Activated CD4-positive, alpha-beta memory T cell treated with anti-CD3 and anti-CD28 coated beads, Interleukin-2, amount 10 ng/mL, durations not matched to agents 7 days and 5 days (primary cell): Measurements from ENCODE around the gene ZC3H15. TPM values are rescaled to one million over a fixed set of nuclear protein-coding genes. Genes with fewer than 3 reads are reported as not detected.

Experiments
- CTCF ChIA-PET: fragments of 350-600 bp; sonication (Branson Sonifier 250); formaldehyde crosslinking; loops from one replicate; lab custom pipeline; 2021; ENCODE audit warnings: antibody characterized with exemption, inconsistent platforms; lab: Charles Lee
- POLR2A ChIA-PET: fragments of 350-600 bp; sonication (Branson Sonifier 250); formaldehyde crosslinking; loops from one replicate; lab custom pipeline; 2021; ENCODE audit warnings: antibody characterized with exemption; lab: Charles Lee
- DNase-seq: peaks from one replicate; pipeline ENCODE4 v3.0.0-alpha.2; 2020
- H3K27ac Mint-ChIP-seq: one replicate; pipeline ENCODE4 v1.8.0; 2021; ENCODE audit warnings: mild to moderate bottlenecking, mixed read lengths
- H3K27me3 Mint-ChIP-seq: one replicate; pipeline ENCODE4 v1.8.0; 2021; ENCODE audit warnings: mixed read lengths
- H3K36me3 Mint-ChIP-seq: one replicate; pipeline ENCODE4 v1.8.0; 2021; ENCODE audit warnings: low read depth, mixed read lengths
- H3K4me1 Mint-ChIP-seq: one replicate; pipeline ENCODE4 v1.8.0; 2021; ENCODE audit warnings: mixed read lengths
- H3K4me3 Mint-ChIP-seq: one replicate; pipeline ENCODE4 v1.8.0; 2021; ENCODE audit warnings: mild to moderate bottlenecking, mixed read lengths
- H3K9me3 Mint-ChIP-seq: one replicate; pipeline ENCODE4 v1.8.0; 2021; ENCODE audit warnings: mixed read lengths
- total RNA-seq, 2 experiments: library from RNA; stranded (reverse); gene quantifications; one replicate each; pipeline ENCODE4 v1.2.3, GENCODE V29; 2021

ZC3H15 gene
- total RNA-seq, 2 experiments from 2014 or later: 63.3 to 67.5 TPM

GRCh38 chr2:186532891-186533290, 46.8 kb downstream of the ZC3H15 start:
- ChIA-PET POLR2A (no interaction called here), CTCF (no interaction called here)
- no peak for DNase-seq
- H3K27ac Mint-ChIP-seq: no peak overlapping the region
- H3K27me3 Mint-ChIP-seq: no peaks in the 10 kb centered on the region
- H3K4me3 Mint-ChIP-seq: no peak overlapping the region
- no peaks in the 10 kb centered on the region for H3K4me1 Mint-ChIP-seq
- no peaks in the 10 kb centered on the region for H3K36me3 Mint-ChIP-seq
- no peaks in the 10 kb centered on the region for H3K9me3 Mint-ChIP-seq

DNA sequence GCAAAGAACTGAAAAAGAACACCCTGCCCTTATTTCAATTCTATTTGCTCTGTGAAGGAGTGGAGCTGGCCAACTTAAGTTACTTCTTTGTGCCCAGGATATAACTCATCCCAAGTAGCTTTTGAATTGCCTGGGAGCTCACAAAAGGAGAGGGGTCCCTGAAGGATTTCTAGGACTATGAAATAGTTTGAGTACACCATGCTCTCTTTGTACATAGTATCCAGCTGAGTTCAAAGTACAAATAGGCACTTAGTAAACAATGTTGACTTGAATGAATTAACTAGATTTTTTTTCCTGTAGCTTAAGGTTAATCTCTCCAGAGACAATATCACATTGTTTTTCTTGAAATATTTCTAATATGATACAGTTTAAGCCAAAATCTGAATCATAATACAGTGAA, 47.7 kb downstream of the ZC3H15 start:
- POLR2A ChIA-PET: no interaction called here
- Mint-ChIP-seq H3K9me3 (no peaks in the 10 kb centered on the region), H3K4me1 (no peaks in the 10 kb centered on the region), H3K4me3 (no peak overlapping the region), H3K27me3 (no peaks in the 10 kb centered on the region), H3K36me3 (no peaks in the 10 kb centered on the region), H3K27ac (no peak overlapping the region)
- DNase-seq: no peak
- CTCF ChIA-PET: no interaction called here

DNA sequence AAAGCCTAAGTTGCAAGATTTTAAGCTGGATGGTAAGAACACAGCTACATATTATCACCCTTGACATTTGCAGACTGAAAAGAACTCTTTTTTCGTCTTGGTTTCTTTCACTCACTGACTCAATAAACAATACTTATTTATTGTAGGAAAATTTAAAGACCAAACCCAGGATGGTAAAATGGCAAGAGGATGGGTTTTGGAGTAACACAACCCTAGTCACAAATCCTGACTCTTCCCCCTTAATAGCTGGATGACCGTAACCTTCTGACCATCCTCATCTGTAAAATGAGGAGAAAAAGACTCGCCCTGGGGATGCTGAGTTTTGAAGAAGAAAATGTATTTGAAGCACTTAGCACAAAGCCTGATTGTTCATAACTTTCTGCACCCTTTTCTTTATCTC, 48.3 kb downstream of the ZC3H15 start:
- DNase-seq: no peak
- no peak overlapping the region for H3K27ac Mint-ChIP-seq
- no peaks in the 10 kb centered on the region for H3K9me3 Mint-ChIP-seq
- H3K36me3 Mint-ChIP-seq: no peaks in the 10 kb centered on the region
- no peaks in the 10 kb centered on the region for H3K4me1 Mint-ChIP-seq
- ChIA-PET CTCF (no interaction called here), POLR2A (no interaction called here)
- no peaks in the 10 kb centered on the region for H3K27me3 Mint-ChIP-seq
- no peak overlapping the region for H3K4me3 Mint-ChIP-seq

DNA sequence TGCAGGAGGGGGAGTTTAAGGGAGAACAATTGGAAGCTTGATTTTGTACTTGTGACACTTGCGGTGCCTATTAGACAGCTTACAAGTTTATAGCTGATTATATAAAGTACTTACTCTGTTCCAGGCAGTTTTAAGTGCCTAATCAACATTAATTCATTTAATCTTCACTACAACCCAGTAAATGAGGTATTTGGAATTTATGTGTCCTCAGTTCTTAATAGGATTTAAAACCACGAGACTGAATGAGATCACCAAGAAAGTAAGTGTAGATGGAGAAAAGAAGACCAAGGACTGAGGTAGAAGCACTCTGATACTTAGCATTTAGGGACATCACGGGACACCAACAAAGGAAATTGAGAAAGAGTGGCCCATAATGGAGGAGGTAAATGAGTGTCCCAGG, 49.8 kb downstream of the ZC3H15 start:
- CTCF ChIA-PET: no interaction called here
- POLR2A ChIA-PET: no interaction called here
- no peak overlapping the region for H3K4me3 Mint-ChIP-seq

GRCh38 chr2:186537019-186537418, 51.0 kb downstream of the ZC3H15 start:
- no peaks in the 10 kb centered on the region for H3K9me3 Mint-ChIP-seq
- H3K36me3 Mint-ChIP-seq: no peaks in the 10 kb centered on the region
- DNase-seq: no peak
- ChIA-PET POLR2A (no interaction called here), CTCF (interaction anchor here (0.9 kb wide), 1 partner anchor 9 kb away, joined by 3 read pairs; no protein-coding TSS in a partner anchor)
- peaks cover 6% of the 10 kb centered on the region for H3K27me3 Mint-ChIP-seq
- no peak overlapping the region for H3K27ac Mint-ChIP-seq
- no peak overlapping the region for H3K4me3 Mint-ChIP-seq
- no peaks in the 10 kb centered on the region for H3K4me1 Mint-ChIP-seq

More for the DNA sequence above, 49.8 kb downstream of the ZC3H15 start:
- H3K27me3 Mint-ChIP-seq: peaks cover 2% of the 10 kb centered on the region
- H3K4me1 Mint-ChIP-seq: no peaks in the 10 kb centered on the region
- no peak for DNase-seq
- H3K36me3 Mint-ChIP-seq: no peaks in the 10 kb centered on the region
- no peaks in the 10 kb centered on the region for H3K9me3 Mint-ChIP-seq
- H3K27ac Mint-ChIP-seq: no peak overlapping the region

DNA sequence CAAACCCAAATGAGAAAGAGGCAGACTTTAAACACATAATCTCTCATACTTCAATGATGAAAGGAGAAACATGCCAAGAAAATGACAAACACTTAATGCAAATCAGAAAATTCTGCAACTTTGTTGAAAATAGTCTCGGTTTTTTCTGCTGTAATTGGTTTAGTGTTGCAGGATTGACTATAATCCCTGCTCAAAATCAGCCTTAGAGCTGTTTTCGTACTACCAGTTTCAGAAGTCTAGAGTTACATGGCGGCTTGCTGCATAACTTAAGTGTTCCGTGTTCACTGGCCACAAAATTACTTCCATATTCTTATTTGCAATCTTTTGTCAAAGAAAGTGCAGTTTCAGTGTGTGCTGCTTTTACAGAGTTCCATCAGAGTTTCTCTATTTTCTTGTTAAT, 54.9 kb downstream of the ZC3H15 start:
- Mint-ChIP-seq H3K9me3 (no peaks in the 10 kb centered on the region), H3K27me3 (peaks cover 13% of the 10 kb centered on the region), H3K27ac (no peak overlapping the region), H3K36me3 (no peaks in the 10 kb centered on the region), H3K4me3 (no peak overlapping the region), H3K4me1 (no peaks in the 10 kb centered on the region)
- ChIA-PET POLR2A (no interaction called here), CTCF (no interaction called here)
- DNase-seq: no peak

DNA sequence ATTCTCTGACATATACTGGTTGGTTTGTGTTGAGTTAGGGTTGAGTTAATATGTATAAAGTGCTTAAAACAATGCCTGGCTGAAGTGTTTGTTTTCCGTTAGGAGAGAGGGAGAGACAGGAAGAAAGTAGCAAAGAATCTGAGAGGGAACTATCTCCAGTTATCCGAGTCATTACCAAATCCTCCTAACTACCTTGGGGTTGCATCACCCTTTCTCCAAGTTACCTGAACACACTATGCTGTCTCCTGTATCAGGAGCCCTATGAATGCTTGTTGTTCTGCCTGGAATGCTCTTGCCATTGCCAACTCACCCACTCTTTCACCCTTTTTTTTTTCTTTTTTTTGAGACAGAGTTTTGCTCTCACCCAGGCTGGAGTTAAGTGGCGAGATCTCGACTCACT, 55.9 kb downstream of the ZC3H15 start:
- H3K9me3 Mint-ChIP-seq: no peaks in the 10 kb centered on the region
- CTCF ChIA-PET: no interaction called here
- no peaks in the 10 kb centered on the region for H3K36me3 Mint-ChIP-seq
- H3K27ac Mint-ChIP-seq: no peak overlapping the region
- no peak for DNase-seq
- POLR2A ChIA-PET: no interaction called here
- H3K4me1 Mint-ChIP-seq: no peaks in the 10 kb centered on the region
- no peak overlapping the region for H3K4me3 Mint-ChIP-seq
- H3K27me3 Mint-ChIP-seq: peaks cover 13% of the 10 kb centered on the region

GRCh38 chr2:186543561-186544131, 57.6 kb downstream of the ZC3H15 start:
- no peaks in the 10 kb centered on the region for H3K4me1 Mint-ChIP-seq
- H3K36me3 Mint-ChIP-seq: no peaks in the 10 kb centered on the region
- H3K27me3 Mint-ChIP-seq: peaks cover 13% of the 10 kb centered on the region
- no peak overlapping the region for H3K27ac Mint-ChIP-seq
- POLR2A ChIA-PET: no interaction called here
- CTCF ChIA-PET: no interaction called here
- H3K4me3 Mint-ChIP-seq: no peak overlapping the region
- H3K9me3 Mint-ChIP-seq: no peaks in the 10 kb centered on the region
- DNase-seq: no peak

- Mint-ChIP-seq H3K4me1 (no peaks in the 10 kb centered on the region), H3K27me3 (peaks cover 13% of the 10 kb centered on the region), H3K4me3 (no peak overlapping the region), H3K9me3 (no peaks in the 10 kb centered on the region), H3K27ac (no peak overlapping the region), H3K36me3 (no peaks in the 10 kb centered on the region)
- CTCF ChIA-PET: no interaction called here
- POLR2A ChIA-PET: no interaction called here
- DNase-seq: no peak
Measured at GRCh38 chr2:186544255-186544675, 58.2 kb downstream of the ZC3H15 start.

DNA sequence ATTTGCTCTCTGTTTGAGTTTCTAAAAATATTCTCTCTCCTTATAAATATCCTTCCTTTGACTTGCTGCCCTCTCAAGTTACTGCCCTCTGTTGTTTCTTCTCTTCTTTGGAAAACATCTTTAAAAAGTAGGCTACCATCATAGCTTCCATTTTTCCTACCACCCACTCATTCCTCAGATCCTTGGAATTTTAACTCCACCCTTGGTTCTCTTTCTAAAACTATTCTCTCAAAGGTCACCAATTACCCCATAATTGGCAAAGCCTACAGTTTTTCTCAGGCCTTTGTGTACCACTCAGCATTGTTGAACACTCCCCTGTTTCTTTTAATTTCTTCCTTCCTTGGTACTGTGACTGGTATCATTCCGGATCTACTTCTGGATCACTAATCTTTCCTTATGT, 60.8 kb downstream of the ZC3H15 start:
- ChIA-PET POLR2A (no interaction called here), CTCF (interaction anchor here (1.1 kb wide), 1 partner anchor 10 kb away, joined by 3 read pairs; no protein-coding TSS in a partner anchor)
- H3K4me3 Mint-ChIP-seq: no peak overlapping the region
- no peaks in the 10 kb centered on the region for H3K9me3 Mint-ChIP-seq
- peaks cover 9% of the 10 kb centered on the region for H3K27me3 Mint-ChIP-seq
- no peak for DNase-seq
- no peaks in the 10 kb centered on the region for H3K36me3 Mint-ChIP-seq
- H3K27ac Mint-ChIP-seq: no peak overlapping the region
- no peaks in the 10 kb centered on the region for H3K4me1 Mint-ChIP-seq

DNA sequence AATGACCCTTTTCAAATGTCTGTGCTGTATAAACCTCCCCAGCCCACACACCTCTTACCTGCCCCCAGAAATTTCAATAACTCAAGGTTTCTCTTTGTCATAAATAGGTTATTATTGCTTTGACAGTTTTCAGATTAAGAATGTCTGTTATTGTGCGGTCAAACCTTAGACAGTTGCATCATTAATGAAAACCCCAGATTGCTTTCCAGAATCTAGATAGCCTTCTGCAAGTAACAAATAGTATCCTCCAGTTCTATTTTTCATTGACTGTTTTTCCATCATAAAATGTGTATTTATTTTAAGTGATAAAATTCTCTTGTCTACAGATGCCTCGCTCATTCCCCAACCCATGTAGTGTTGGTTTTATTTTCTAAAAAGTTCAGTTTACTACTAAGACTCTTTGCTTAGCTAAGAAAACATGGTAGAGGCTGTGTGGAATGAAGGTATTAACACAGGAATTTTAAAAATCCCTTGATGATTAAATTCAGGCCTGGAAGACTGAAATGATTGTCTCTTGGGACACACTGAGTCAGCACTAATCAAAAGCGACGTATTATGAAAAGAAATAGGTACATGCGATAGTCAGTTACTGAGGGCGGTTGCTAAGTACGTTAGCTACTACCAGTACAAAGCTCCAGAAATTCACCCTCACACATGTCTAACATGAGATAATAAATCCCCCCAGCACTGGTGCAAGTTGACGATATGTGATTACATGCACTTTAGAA, 65.4 kb downstream of the ZC3H15 start:
- POLR2A ChIA-PET: no interaction called here
- no peaks in the 10 kb centered on the region for H3K4me1 Mint-ChIP-seq

GRCh38 chr2:186554429-186554828, 68.4 kb downstream of the ZC3H15 start:
- ChIA-PET POLR2A (interaction anchor here (0.7 kb wide), 1 partner anchor 35 kb away, joined by 3 read pairs; the partner anchor contains the start of gene ITGAV), CTCF (interaction anchor here (1.2 kb wide), 1 partner anchor 87 kb away, joined by 3 read pairs; no protein-coding TSS in a partner anchor)
- no peak for DNase-seq
- Mint-ChIP-seq H3K36me3 (no peaks in the 10 kb centered on the region), H3K27me3 (no peaks in the 10 kb centered on the region), H3K9me3 (no peaks in the 10 kb centered on the region), H3K27ac (no peak overlapping the region), H3K4me3 (no peak overlapping the region), H3K4me1 (no peaks in the 10 kb centered on the region)

More for the DNA sequence above, 65.4 kb downstream of the ZC3H15 start:
- no peak overlapping the region for H3K4me3 Mint-ChIP-seq
- no peaks in the 10 kb centered on the region for H3K9me3 Mint-ChIP-seq
- no peak for DNase-seq
- no peaks in the 10 kb centered on the region for H3K27me3 Mint-ChIP-seq
- H3K27ac Mint-ChIP-seq: no peak overlapping the region
- CTCF ChIA-PET: interaction anchor here (1.4 kb wide), 1 partner anchor 48 kb away, joined by 3 read pairs; no protein-coding TSS in a partner anchor
- no peaks in the 10 kb centered on the region for H3K36me3 Mint-ChIP-seq

DNA sequence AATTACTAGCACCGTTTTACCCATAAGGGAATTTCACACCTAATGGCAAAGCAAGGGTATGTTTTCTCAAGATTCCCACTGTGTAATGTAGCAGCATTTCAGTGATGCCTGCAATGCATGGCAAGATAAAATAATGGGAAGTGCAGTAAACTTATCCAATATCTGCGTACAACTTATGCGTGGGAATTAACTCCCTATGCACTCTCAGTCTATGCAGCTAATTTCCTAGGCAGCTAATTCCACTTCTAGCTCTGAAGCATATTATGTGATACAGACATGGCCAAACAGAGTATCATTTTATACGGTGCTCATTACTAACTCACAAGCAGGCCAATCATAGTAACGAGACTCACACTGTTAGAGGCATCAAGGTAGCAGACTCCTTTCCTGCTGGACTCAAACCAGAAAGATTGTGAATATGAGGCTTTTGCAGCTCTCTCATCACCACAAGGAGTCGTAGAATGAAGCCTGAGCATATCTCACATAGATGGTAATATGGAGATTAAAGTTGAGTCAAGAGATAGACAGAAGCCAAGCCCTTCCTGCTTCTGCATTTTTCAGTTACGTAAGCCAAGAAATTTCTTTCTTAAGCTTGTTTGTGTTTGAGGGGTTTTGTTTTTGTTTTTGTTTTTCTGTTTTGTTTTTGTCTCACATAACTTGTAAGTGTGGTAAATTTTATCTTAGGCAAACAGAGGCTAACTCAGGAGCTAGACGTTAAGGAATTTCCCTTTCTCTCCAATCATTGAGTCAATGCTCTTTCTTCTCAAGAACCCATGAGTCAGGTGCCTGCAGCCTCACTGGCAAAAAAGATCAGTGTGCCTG, 69.0 kb downstream of the ZC3H15 start:
- Mint-ChIP-seq H3K4me1 (no peaks in the 10 kb centered on the region), H3K4me3 (no peak overlapping the region), H3K9me3 (no peaks in the 10 kb centered on the region), H3K27ac (no peak overlapping the region), H3K36me3 (no peaks in the 10 kb centered on the region), H3K27me3 (no peaks in the 10 kb centered on the region)
- ChIA-PET CTCF (interaction anchor here (1.2 kb wide), 1 partner anchor 87 kb away, joined by 3 read pairs; no protein-coding TSS in a partner anchor), POLR2A (interaction anchor here (0.7 kb wide), 1 partner anchor 35 kb away, joined by 3 read pairs; the partner anchor contains the start of gene ITGAV)
- no peak for DNase-seq
